MM.1S (cell line): ENCODE measurements around the gene RNASET2.

Experiments
- CTCF ChIP-seq: fragments of 300-600 bp; sonication (generic); IDR thresholded peaks from 2 replicates; pipeline ENCODE4 v1.5.1; 2016; ENCODE audit warnings: antibody characterized with exemption, low read length, mixed read lengths
- EZH2phosphoT487 ChIP-seq: fragments of 300-600 bp; sonication (generic); IDR thresholded peaks from 2 replicates; pipeline ENCODE4 v1.6.1; 2018; ENCODE audit warnings: antibody characterized with exemption, low read length

GRCh38 chr6:166955121-166955864, 1.1 kb downstream of the RNASET2 start:
- TF ChIP-seq CTCF (no peak), EZH2phosphoT487 (no peak)
